DMS 273 (cell line): ENCODE data around the gene ASCL4.
"Not testable (repeated sequence)": the region's sequence is repeated elsewhere in the genome, so short reads cannot be mapped to it uniquely, and the experiment has no call there.

Experiments used
- DNase-seq: peaks from one replicate; lab custom pipeline; 2025; ENCODE audit not compliant: unreplicated experiment; lab: John Stamatoyannopoulos, UW

ASCL4 gene, protein sequence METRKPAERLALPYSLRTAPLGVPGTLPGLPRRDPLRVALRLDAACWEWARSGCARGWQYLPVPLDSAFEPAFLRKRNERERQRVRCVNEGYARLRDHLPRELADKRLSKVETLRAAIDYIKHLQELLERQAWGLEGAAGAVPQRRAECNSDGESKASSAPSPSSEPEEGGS

GRCh38 chr12:107774349-107775029 is at the start of gene ASCL4:
ASCL4 (plus strand) TSS chr12:107774704; CDS start chr12:107775219, 515 bp downstream.
- DNase-seq: peak; percentile 7

DNA sequence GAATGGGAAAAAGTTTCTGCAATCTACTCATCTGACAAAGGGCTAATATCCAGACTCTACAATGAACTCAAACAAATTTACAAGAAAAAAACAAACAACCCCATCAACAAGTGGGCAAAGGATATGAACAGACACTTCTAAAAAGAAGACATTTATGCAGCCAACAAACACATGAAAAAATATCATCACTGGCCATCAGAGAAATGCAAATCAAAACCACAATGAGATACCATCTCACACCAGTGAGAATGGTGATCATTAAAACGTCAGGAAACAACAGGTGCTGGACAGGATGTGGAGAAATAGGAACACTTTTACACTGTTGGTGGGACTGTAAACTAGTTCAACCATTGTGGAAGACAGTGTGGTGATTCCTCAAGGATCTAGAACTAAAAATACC is 47.2 kb upstream of the ASCL4 start:
- not testable (repeated sequence) for DNase-seq

DNA sequence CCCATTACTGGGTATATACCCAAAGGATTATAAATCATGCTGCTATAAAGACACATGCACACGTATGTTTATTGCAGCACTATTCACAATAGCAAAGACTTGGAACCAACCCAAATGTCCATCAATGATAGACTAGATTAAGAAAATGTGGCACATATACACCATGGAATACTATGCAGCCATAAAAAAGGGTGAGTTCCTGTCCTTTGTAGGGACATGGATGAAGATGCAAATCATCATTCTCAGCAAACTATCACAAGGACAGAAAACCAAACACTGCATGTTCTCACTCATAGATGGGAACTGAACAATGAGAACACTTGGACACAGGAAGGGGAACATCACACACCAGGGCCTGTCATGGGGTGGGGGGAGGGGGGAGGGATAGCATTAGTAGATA is 46.8 kb upstream of the ASCL4 start:
- DNase-seq: not testable (repeated sequence)

GRCh38 chr12:107730618-107731341 is 43.7 kb upstream of the ASCL4 start:
- DNase-seq: no peak

GRCh38 chr12:107731366-107731765 is 43.1 kb upstream of the ASCL4 start:
- DNase-seq: no peak

DNA sequence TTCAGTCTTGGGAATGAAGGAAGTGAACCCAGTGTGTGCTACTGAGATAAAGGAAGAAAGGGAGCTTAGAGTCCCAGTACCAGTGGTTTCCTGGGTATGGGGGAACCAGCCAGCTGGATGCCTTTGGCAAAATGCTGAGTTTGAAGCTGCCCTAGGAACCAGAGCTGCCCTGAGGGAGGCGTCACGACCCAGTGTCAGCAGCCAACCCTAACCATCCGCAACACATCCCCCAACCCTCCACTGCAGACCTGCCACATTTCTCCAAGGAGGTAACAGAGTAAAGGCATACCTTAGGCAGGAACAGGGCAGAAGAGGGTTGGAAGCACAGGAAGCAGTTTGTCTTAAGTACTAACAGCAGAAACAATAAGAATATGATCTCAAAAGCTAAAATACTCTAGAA is 42.1 kb upstream of the ASCL4 start:
- no peak for DNase-seq

DNA sequence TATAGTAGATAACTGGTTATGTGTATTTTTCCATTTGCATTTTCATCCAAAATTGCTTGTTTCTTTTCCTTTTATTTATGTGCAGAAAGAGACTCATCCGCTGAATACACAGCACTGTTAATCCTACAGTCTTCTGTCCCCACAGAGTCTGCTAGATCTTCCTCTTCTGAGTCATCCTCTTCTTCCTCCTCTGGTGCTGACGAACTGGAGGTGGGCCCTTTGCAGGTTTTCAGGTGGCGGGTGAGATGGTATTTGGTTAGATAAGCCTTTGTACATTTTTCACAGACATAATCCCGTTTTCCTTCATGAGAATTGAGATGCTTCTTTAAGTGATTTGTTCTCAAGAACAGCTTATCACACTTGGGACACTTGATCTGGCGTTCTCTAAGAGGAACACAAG is 40.4 kb upstream of the ASCL4 start:
- no peak for DNase-seq

DNA sequence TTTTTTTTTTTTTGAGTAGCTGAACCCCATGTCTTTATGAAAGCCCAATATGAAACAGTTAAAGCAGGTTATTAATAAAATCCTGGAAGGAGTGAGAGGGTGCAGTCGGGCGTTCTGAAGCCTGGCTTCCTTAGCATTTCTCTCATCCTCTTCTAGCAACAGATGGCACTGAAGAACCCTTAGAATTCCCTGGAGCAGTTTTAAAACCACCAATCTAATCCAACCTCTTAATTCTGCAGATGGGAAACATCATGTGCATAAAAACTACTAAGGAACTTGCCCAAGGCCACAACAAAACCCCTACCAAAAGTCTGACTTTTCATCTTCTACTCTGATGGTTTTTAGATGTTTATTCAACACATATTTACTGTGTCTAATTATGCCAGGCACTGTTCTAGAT is 38.7 kb upstream of the ASCL4 start:
- DNase-seq: no peak

GRCh38 chr12:107736914-107737313 is 37.6 kb upstream of the ASCL4 start:
- DNase-seq: no peak

GRCh38 chr12:107748472-107748871 is 26.0 kb upstream of the ASCL4 start:
- DNase-seq: no peak

DNA sequence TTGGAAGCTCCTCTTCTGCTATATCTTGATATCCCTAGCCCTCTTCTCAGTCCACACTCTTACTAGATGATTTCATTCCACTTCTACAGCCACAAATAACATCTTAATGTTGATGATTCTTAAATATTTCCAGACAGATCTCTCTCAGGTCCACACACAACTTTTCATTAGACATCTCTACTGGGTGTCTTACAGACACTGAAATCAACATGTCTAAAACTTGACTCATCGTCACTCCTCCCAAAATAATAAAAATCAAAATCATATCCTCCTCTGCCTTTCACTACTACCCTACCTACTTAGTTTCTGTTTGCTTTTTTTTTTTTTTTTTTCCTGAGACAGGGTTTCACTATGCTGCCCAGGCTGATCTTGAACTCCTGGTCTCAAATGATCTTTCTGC is 25.4 kb upstream of the ASCL4 start:
- DNase-seq: no peak

DNA sequence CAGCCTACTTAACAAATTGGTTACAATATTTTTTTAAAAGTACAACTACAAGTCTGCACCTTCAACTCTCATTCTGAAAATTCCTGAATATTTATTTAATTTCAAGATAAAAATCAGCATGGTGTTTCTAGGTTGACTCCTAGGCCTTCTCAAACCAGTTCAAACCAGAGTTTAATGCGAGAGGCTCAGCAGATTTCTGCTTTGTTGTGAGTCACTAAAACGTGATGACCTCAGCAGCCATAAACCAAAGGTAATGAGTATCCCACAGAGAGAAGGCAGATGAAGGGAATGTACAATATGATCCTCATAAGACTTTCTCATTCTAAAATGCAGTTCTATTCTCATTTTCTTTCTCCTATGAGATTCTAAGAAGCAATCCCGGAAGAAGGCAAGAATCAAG is 15.1 kb upstream of the ASCL4 start:
- peak; percentile 60 for DNase-seq

GRCh38 chr12:107760207-107760808 is 14.2 kb upstream of the ASCL4 start:
- DNase-seq: peak; percentile 35

DNA sequence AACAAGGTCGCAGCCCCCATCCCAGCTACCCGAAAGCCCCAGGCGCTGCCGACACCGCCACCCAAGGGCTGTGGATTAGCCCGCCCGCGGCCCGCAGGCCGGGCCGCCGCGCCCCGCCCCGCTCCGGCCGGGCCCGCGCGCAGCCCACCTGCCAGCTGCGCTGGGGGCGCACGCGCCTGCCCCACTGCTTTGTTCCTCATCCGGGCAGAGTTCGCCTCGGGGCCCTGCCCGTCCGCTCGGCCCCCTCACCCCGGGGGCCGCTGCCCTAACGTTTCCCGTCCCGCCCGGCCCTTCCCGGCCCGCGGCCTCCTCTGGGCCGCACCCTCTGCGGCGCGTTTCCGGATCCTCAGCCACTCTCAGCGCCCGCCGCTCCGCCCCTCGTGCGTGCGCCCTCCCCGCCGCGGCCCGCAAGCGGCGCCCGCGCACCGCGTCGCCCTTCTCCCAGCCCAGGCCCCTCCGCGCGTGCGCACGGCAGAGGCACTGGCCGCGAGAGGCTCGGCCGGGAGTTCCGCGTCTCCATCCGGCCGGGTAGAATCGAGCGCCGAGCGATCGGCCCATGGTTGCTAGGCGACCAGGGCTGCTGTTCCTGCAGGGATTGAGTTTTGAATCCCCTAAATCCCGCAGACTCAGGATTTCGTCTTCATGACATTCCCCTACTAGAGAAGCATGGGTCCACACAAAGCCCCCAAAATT is 13.5 kb upstream of the ASCL4 start, which contains the start of gene PRDM4:
Gene PRDM4 (minus strand): TSS at position 329 of the 693 bp plus-strand sequence. CDS start 622 bp downstream, outside the sequence.
- peak; percentile 98 for DNase-seq

DNA sequence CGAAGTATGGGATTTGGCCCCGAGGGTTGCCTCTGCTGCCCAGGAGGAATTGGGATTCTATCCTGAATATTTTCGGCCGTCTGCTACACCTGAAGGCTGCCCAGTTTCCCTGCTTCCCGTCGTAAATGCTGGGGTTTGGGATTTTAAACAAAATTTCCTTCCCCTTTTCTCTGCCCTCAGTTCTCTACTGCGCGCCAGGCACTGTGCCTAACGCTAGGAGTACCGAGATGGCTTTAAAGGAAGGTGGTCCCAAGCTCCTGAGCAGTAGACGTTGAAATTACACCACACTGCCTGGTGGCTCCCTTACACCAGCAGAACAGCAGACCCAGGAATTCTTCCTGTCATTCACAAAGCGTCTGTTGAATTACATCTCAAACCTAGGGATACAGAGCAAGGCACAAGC is 13.0 kb upstream of the ASCL4 start:
- peak; percentile 40 for DNase-seq

GRCh38 chr12:107762874-107763273 is 11.6 kb upstream of the ASCL4 start:
- no peak for DNase-seq

- DNase-seq: no peak
Measured at GRCh38 chr12:107764626-107765025, 9.9 kb upstream of the ASCL4 start.

GRCh38 chr12:107765316-107765715 is 9.2 kb upstream of the ASCL4 start:
- DNase-seq: no peak

DNA sequence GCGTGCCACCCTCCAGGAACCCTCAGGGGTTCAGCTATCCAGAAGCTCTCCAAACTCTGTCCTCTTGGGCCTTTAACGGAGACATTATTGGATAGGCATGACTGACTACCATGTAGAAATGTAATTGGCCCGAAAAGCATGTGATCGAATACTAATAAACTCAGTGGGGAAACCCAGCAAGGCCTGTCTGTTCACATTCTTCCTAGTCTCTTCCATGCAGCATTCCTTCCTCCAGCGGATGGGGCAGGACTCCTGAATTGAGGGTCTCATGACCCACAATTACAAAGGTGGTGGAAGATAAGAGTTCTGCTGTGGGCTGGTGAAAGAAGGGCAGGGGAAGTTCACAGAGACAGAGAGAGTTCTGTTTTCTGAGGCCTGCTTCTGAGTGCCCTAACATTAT is 7.0 kb upstream of the ASCL4 start:
- no peak for DNase-seq

GRCh38 chr12:107775093-107775721 is 703 bp downstream of the ASCL4 start:
- peak; percentile 58 for DNase-seq

DNA sequence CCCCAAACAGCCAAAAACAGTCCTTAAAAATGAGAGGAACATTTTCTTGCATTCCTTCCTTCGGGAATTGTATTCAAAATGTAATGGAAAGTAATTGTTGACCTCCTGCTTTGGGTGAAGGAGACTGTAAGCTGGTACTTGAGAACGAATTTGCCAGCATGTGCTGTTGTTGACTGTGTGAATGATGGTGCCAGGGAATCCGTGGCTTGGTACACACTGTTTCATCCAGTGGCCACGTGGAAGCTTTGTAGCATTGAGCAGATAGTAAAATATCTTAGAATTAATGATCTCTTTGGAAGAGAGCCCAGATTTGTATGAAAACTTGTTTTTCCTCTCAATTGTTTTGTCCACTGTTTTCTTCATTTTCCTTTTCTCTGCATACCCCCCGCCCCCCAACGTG is 1.7 kb downstream of the ASCL4 start:
- no peak for DNase-seq
